Fibroblast of lung (primary cell): Measurements from ENCODE around the gene ZNF836.

Experiments
- CTCF ChIP-seq, 2 donors: IDR thresholded peaks in 1 of 2; conservative IDR thresholded peaks in 1 of 2; 1 replicate in 1 of 2; 2 replicates in 1 of 2; pipeline ENCODE4 v1.5.1; 2011 to 2012; ENCODE audit warnings: low read length in 2 of 2, control low read depth in 1 of 2, inconsistent platforms in 1 of 2, low read depth in 1 of 2, mild to moderate bottlenecking in 1 of 2
- EZH2 ChIP-seq: IDR thresholded peaks from 2 replicates; pipeline ENCODE4 v1.5.1; 2012; ENCODE audit warnings: low read length, control low read depth, mild to moderate bottlenecking; ENCODE audit errors: missing control alignments

DNA sequence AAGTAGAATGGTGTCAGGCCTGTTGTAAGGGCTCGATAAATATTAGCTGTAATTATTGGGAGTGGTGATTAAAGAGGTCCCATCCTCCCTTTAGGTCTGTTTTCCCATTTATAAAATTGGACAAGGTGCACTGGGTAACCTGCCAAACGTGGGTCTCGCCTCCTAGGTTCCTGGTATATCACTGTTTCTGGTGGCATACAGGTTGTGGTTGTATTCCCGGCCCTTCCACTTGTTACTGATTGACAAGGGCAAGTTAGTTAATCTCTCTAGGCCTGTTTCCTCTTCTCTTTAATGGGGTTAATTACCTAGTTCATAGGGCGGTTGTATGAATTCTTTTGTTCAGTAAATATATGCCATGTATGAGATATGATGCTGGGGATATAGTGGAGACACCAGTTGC lies 20.0 kb upstream of the ZNF836 start:
- TF ChIP-seq CTCF (conservative IDR thresholded peaks at IDR 0.05 in 1 of 2, IDR thresholded peaks at IDR 0.05 in 1 of 2; ENCODE audit: low read depth in 1 of 2, low read length in 2 of 2), result no peak
- no peak for TF ChIP-seq EZH2
